Panc1 (cell line): ENCODE results near the gene AGAP2. TPM values are rescaled to one million over a fixed set of nuclear protein-coding genes. Genes with fewer than 3 reads are reported as not detected.
A peak's percentile ranks its signal among the peaks of the same experiment; 100 is the strongest.

Source experiments
- ATAC-seq: fragments of 200-7000 bp; cut with Tn5 transposase; 2 replicates; pipeline ENCODE4 v1.9.1; 2020; ENCODE audit warnings: mild to moderate bottlenecking, moderate library complexity
- BruUV-seq: library from RNA; stranded (reverse); fragments of 400-500 nt; replicated peaks from 2 replicates; lab custom pipeline; 2021; lab: Mats Ljungman, UMichigan
- CTCF ChIA-PET: fragments of 300-600 bp; sonication (Branson Sonifier 250); formaldehyde crosslinking; loops from one replicate; lab custom pipeline; 2022; ENCODE audit warnings: antibody characterized with exemption; lab: Charles Lee
- POLR2A ChIA-PET: fragments of 300-600 bp; sonication (Branson Sonifier 250); formaldehyde crosslinking; loops from one replicate; lab custom pipeline; 2022; ENCODE audit warnings: antibody characterized with exemption; lab: Charles Lee
- DNase-seq: peaks from one replicate; pipeline ENCODE4 v3.0.0-alpha.2; 2010; ENCODE audit warnings: low read depth, low spot score
- H3K27ac ChIP-seq: 2 replicates; pipeline ENCODE4 v1.5.1; 2011; ENCODE audit warnings: mild to moderate bottlenecking, low read length, inconsistent platforms
- H3K27me3 ChIP-seq: fragments of 200-500 bp; sonication (Bioruptor generic); 2 replicates; pipeline ENCODE4 v1.6.0; 2014; ENCODE audit warnings: low read length, inconsistent platforms; ENCODE audit not compliant: control insufficient read depth, insufficient read depth
- H3K36me3 ChIP-seq: fragments of 200-500 bp; sonication (Bioruptor generic); 2 replicates; pipeline ENCODE4 v1.5.1; 2014; ENCODE audit warnings: inconsistent platforms, mild to moderate bottlenecking, low read length, moderate library complexity; ENCODE audit not compliant: control insufficient read depth, insufficient read depth
- H3K4me1 ChIP-seq: 2 replicates; pipeline ENCODE4 v1.5.1; 2011; ENCODE audit warnings: inconsistent platforms, mild to moderate bottlenecking, low read length, moderate library complexity; ENCODE audit not compliant: control insufficient read depth, insufficient read depth
- H3K4me3 ChIP-seq, 2 experiments: 2 replicates each; pipeline ENCODE4 v1.5.1; 2011 to 2012; ENCODE audit warnings: low read depth in 2 of 2, low read length in 2 of 2, mild to moderate bottlenecking in 2 of 2, inconsistent platforms in 1 of 2, moderate library complexity in 1 of 2
- H3K9me3 ChIP-seq: fragments of 200-500 bp; sonication (Bioruptor generic); 2 replicates; pipeline ENCODE4 v1.5.1; 2014; ENCODE audit warnings: low read depth, mild to moderate bottlenecking, inconsistent platforms, low read length, moderate library complexity; ENCODE audit not compliant: control insufficient read depth, insufficient read depth
- CTCF ChIP-seq: fragments of 450-650 bp; IDR thresholded peaks from 2 replicates; pipeline ENCODE4 v1.5.1; 2017; ENCODE audit warnings: mild to moderate bottlenecking
- POLR2AphosphoS5 ChIP-seq: IDR thresholded peaks from 2 replicates; pipeline ENCODE4 v1.6.1; 2012; ENCODE audit warnings: mild to moderate bottlenecking, low read depth, low read length, moderate library complexity
- REST ChIP-seq, 2 experiments: IDR thresholded peaks; 2 replicates each; pipeline ENCODE4 v1.6.1; 2011 to 2012; ENCODE audit warnings: low read depth in 2 of 2, control low read depth in 1 of 2, low read length in 1 of 2, mild to moderate bottlenecking in 1 of 2, moderate library complexity in 1 of 2; ENCODE audit not compliant: insufficient read depth in 1 of 2
- SIN3A ChIP-seq: IDR thresholded peaks from 2 replicates; pipeline ENCODE4 v1.6.1; 2012; ENCODE audit warnings: low read depth, mild to moderate bottlenecking, low read length, moderate library complexity, borderline replicate concordance; ENCODE audit not compliant: insufficient read depth
- TCF7L2 ChIP-seq: IDR thresholded peaks from 2 replicates; pipeline ENCODE4 v1.6.1; 2011; ENCODE audit warnings: mild to moderate bottlenecking, low read depth, low read length, inconsistent platforms
- in situ Hi-C: cut with HindIII; loops from 2 replicates; pipeline ENCODE4 v1.10.0; 2016; ENCODE audit warnings: low sequenced_read_pairs, low pct_unique_long_range_greater_than_20kb
- intact Hi-C: fragments of 100-400 bp; cut with micrococcal nuclease; formaldehyde crosslinking; loops from one replicate; pipeline ENCODE4 v1.10.0; 2022; ENCODE audit not compliant: unreplicated experiment
- total RNA-seq: library from RNA; stranded (reverse); gene quantifications from one replicate; pipeline ENCODE4 v1.2.1, GENCODE V29; 2021; ENCODE audit not compliant: unreplicated experiment

AGAP2 gene
- total RNA-seq, 1 experiment from 2014 or later: 0.49 TPM

GRCh38 chr12:57765698-57766463 lies 27.3 kb upstream of the AGAP2 start:
- no peak overlapping the region for H3K27ac ChIP-seq
- H3K4me3 ChIP-seq: peak overlapping the region; percentile 37 to 57
- intact Hi-C loops (no loop called here), in situ Hi-C loops (no loop called here)
- H3K4me1 ChIP-seq: peaks cover 15% of the 10 kb centered on the region
- TF ChIP-seq POLR2AphosphoS5 (no peak), TCF7L2 (no peak), CTCF (no peak), REST (IDR thresholded peaks at IDR 0.05; ENCODE audit: insufficient read depth in 1 of 2, low read depth in 2 of 2, low read length in 1 of 2) (0 out of 4 replicates have a peak, but pooled peaks of 1 of the 2 experiments have one; percentile 34), SIN3A (no peak)
- H3K9me3 ChIP-seq: no peaks in the 10 kb centered on the region
- ChIA-PET POLR2A (no interaction called here), CTCF (interaction anchor here (0.9 kb wide), 1 partner anchor 9 kb away, joined by 4 read pairs; no protein-coding TSS in a partner anchor)
- ATAC-seq: peak; percentile 49
- peaks cover 4% of the 10 kb centered on the region; the same call in 1 of the 2 replicates for H3K27me3 ChIP-seq
- no peaks in the 10 kb centered on the region; the same call in 1 of the 2 replicates for H3K36me3 ChIP-seq
- BruUV-seq: no TSS peak
- DNase-seq: no peak

GRCh38 chr12:57765003-57765697 lies 26.6 kb upstream of the AGAP2 start:
- in situ Hi-C loops (no loop called here), intact Hi-C loops (no loop called here)
- ATAC-seq: peak; percentile 74
- Histone ChIP-seq H3K9me3 (no peaks in the 10 kb centered on the region), H3K27ac (peak overlapping the region; percentile 64), H3K36me3 (no peaks in the 10 kb centered on the region; the same call in 1 of the 2 replicates), H3K4me1 (peaks cover 15% of the 10 kb centered on the region), H3K4me3 (peak overlapping the region; percentile 37 to 57), H3K27me3 (peaks cover 4% of the 10 kb centered on the region; the same call in 1 of the 2 replicates)
- ChIA-PET POLR2A (no interaction called here), CTCF (no interaction called here)
- TF ChIP-seq REST (IDR thresholded peaks at IDR 0.05; ENCODE audit: insufficient read depth in 1 of 2, low read depth in 2 of 2, low read length in 1 of 2): 0 out of 4 replicates have a peak, but pooled peaks of 1 of the 2 experiments have one; percentile 14
- peak; percentile 89 for TF ChIP-seq CTCF
- TF ChIP-seq SIN3A: no peak
- no TSS peak for BruUV-seq
- DNase-seq: no peak
